GM21526 (cell line): Measurements from ENCODE around the gene RANBP1.

Experiments used
- ATAC-seq: cut with Tn5 transposase; IDR thresholded peaks from one replicate; pipeline ENCODE4 v1.9.1; 2021; ENCODE audit warnings: moderate library complexity; ENCODE audit not compliant: unreplicated experiment, low FRiP score

RANBP1 gene

DNA sequence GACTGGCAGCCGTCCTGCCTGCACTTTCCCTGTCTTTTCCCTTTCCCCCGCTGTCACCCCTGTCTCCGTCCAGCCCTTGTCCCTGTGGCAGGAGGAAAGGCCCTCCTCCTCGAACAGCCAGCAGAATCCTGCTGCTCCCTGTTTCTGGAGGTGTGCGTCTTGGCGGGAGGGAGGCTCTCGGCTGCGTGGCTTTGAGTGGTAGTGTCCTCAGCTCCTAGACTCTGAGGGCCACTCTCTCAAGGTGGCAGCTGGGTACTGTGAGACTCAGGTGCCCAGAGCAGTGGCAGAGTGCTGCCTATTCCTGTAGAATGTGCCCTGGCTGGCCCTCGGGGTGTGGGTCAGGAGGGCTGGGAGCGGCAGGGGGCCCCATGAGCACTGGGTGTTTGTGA is 9.1 kb upstream of the RANBP1 start:
- ATAC-seq = no peak

- no peak for ATAC-seq
Measured at GRCh38 chr22:20107471-20107901, 8.4 kb upstream of the RANBP1 start.

- ATAC-seq = no peak
Measured at GRCh38 chr22:20107951-20108756, 7.8 kb upstream of the RANBP1 start.

- no peak for ATAC-seq
Measured at GRCh38 chr22:20108757-20109230, 7.1 kb upstream of the RANBP1 start.

DNA sequence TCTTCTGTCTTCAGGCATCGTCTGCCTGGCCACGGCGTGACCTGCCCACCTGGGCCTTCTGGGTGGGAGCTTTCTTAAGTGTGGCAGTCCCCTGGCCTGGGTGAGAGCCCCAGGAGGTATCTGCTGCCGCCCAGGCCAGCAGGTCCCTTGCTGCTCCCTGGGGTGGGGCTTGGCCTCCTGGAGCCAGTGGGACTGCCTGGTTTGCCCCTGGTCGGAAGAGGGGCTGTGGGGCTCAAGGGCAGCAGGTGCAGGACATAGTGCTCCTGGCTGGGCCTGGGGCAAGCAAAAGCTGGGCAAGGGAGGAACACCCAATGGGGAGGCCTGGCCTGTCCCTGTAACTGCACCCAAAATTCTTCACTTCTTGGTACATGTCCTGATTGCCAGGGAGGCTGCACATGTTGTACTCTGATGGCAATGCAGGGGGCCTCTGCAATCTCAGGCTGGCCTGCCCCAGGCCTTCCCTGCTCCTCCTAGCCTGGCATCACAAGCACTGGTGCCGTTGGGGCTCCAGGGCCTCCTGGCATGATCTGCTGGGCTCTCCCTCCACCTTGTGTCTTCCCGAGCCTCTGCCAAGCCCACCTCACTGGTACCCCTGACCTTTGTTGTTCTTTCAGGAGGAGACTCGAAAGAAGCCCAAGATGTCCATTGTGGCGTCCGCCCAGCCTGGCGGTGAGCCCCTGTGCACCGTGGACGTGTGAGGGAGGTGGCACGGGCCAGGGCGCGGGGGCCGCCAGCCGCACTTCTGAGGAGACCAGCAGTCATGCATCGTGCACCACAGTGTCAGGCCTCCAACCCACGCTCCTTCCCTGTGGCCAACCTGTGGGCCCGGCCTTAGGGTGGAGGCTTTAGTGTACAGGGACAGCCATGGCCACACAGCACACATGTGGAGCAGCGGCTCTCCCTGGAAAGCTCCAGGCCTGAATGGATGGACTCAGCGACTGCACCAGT is 6.2 kb upstream of the RANBP1 start:
- no peak for ATAC-seq

DNA sequence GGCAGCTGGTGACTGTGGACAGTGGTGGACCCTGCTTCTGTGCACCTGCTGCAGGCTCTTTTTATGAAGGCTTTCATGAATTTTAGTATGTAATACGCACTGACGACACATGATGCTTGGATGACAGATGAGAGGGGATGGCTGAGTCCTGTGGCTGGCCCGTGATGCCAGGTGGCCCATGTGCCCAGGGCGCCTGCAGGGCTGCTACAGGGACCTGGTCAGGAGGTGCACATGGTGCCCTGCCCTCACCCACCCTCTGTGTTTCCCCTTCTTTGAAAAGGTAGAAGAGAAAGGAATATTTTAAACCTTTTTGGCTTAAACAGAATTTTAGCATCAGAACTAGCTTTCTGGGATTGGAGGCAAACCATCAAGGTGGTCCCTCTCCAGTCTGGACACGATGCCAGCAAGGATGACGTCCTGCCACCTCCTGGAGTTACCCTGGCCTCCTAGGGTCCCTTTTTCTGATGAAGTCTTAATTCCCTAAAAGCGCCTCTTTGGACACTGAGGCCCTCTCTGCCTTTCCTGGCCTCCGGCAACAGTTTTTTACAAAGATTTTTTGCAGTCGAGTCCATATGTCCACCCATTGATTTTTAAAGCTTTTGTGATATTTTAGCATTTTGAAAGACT is 5.4 kb upstream of the RANBP1 start:
- ATAC-seq = no peak

DNA sequence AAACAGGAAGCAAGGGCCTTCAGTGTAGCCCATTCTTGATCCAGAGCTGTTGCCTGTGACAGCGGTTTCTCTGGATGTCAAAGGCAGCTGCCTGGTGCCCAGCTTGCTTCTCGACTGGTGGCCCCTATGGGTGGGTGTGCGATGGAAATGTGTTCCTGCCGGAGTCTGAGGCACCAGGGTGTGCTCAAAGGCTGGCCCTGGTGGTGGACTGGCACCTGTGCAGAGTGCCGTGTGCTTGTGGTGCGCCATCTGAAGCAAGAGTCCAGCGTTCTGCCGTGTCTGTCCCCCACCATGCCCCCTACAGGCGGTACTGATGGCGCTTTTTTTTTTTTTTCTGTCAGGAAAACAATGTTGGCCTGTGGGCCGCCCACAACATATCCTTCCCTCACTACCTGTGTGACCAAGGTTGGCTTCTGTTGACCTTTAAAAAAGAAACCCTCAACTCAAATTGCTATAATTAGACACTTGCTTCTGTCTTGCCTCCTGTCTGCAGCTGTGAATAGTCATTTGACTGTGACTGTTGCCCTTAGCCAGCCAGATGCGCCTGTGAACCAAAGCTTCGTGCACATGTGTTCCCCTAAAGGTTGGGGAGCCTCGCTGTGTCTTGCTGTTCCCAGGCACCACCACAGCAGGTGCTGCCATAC is 4.7 kb upstream of the RANBP1 start:
- ATAC-seq = no peak

DNA sequence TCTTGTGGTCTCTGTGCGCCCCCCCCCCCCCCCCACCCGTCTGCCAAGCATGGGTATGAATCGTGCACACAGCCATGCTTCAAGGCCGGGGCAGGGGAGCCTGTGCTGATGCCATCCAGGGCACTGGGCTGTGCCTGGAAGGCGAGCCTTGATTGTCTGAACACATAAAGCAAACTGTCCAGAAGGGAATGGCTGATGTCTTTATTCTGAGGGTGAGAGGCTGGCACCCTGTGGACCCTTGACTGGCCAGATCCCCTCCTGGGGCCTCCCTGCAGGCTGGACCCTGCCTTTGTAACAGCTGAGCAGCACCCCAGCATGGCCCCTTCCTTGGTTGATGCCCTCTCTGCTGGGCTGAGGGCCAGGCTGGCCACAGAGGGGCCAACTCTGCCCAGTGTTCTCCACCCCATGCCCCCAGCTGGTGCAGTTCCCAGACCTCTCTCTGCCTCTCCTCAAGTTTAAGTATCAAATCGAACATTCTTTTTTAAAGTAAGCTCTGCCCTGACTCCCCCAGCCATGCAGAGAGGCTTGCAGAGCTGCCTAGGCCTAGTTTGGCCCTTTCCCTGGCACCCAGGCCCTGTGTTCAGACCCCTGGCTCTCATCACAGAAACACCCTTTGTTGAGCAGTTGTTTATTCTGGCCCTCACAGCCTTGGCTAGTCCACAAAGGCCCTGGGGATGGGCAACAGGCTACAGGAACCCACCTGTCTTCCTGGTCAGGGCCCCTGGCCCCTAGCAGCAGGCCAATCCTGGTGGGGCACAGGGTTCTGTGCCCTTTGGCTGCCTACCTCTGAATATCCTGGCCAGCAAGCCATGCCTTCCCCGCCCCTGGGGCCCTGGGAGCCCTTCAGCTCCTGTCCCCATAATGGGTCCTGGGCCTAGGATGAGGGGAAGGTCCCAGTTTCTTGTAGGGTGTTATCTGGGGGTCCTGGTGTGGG is 3.9 kb upstream of the RANBP1 start:
- no peak for ATAC-seq

DNA sequence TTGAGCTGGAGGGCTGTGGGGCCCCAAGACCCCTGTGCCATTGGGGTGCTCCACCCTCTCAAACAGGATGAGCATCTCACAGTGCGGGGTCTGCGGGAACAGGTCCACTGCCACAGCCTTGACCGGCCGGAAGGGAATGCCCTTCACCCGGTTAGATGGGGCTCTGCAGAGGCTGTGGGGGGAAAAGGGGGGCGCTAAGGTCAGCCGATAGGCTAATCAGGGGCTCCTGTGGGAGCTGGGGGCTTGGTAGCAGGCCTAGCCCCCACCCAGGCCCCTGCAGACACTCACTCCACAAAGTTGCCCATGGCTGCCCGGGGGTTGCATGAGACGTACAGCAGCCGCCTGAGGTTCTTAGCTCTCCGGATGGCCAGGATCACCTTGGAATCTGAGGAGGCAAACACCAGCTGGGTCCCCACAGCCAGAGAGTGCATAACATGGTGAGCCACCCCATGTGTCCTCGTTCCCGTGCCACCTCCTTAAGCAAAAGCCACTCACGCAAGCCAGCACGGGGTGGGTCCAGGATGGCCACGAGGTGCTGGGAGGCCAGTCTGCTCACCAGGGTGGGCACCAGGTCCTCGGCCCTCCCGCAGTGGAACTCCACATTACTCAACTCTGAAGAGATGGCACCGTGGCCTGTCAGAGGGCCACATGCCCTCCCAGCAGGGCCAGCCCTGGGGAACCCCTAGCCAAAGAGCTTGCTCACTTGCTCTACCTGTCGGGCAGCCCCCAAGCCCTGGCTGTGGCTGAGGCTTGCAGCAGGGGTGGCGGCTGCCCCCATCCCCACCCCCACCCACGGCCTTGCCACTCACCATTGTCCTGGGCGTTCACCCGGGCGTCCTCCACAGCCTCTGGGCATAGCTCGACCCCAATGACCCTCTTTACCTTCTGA is 3.0 kb upstream of the RANBP1 start:
- ATAC-seq = no peak

GRCh38 chr22:20113551-20114310 is 2.2 kb upstream of the RANBP1 start:
- no peak for ATAC-seq

- ATAC-seq = no peak
Measured at GRCh38 chr22:20114506-20115475, 1.1 kb upstream of the RANBP1 start.

DNA sequence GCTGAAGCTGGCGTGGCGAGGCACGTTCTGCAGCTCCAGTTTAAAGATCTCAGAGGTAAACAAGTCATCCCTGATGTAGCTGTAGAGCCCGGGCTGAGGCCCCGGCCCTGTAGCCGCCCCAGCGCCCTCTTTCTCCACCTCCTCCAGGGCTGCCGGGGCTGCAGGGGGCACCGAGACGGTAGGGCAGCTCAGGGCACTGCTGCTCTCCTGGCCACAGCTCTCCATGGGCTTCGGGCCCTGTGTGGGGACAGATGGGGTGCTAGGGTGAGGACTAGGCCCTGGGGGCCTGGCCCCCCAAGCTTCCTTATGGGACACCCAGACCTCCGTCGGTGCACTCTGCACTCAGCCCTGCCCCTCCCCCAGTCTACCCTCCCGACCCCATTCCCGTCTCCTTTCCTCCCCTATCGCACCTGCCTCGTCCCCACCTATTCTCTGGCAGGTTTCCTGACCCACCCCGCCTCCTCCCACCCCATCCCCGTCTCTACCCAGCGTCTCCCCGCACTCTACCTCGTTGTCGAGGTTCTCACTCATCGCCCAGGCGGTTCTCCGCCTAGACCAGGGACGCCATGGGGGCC is 559 bp downstream of the RANBP1 start:
- ATAC-seq = no peak

- peak; percentile 57 for ATAC-seq
Measured at GRCh38 chr22:20116951-20117632, 1.2 kb downstream of the RANBP1 start, which contains the start of gene TRMT2A. Gene TRMT2A, minus strand, starts transcription at chr22:20117226. Its CDS starts 320 bp downstream, at chr22:20116906.

- ATAC-seq = peak; percentile 13
Measured at GRCh38 chr22:20117633-20118299, 1.9 kb downstream of the RANBP1 start.
